Measurements from ENCODE around the gene LRP1.

The LRP1 gene

GRCh38 chr12:57229046-57229633 is 100.9 kb downstream of the LRP1 start:
- no peak for DNase-seq

- DNase-seq = peak; percentile 92
Measured at GRCh38 chr12:57229634-57230380, 101.5 kb downstream of the LRP1 start, which contains the start of gene SHMT2. Gene SHMT2, plus strand, starts transcription at chr12:57229711. Its CDS starts 68 bp downstream, at chr12:57229779.

- no peak for DNase-seq
Measured at GRCh38 chr12:57230381-57231155, 102.3 kb downstream of the LRP1 start.

- no peak for DNase-seq
Measured at GRCh38 chr12:57231276-57232021, 103.2 kb downstream of the LRP1 start.

- no peak for DNase-seq
Measured at GRCh38 chr12:57232156-57232756, 104.0 kb downstream of the LRP1 start.

- DNase-seq = no peak
Measured at GRCh38 chr12:57233357-57234232, 105.3 kb downstream of the LRP1 start.

- DNase-seq = no peak
Measured at GRCh38 chr12:57234233-57234570, 105.9 kb downstream of the LRP1 start.

- no peak for DNase-seq
Measured at GRCh38 chr12:57234571-57235016, 106.3 kb downstream of the LRP1 start.

- no peak for DNase-seq
Measured at GRCh38 chr12:57235017-57235727, 106.9 kb downstream of the LRP1 start.

- DNase-seq = no peak
Measured at GRCh38 chr12:57235728-57236131, 107.4 kb downstream of the LRP1 start.

- no peak for DNase-seq
Measured at GRCh38 chr12:57236201-57236924, 108.1 kb downstream of the LRP1 start.

GRCh38 chr12:57236925-57237595 is 108.8 kb downstream of the LRP1 start:
- DNase-seq = no peak

GRCh38 chr12:57237596-57237931 is 109.3 kb downstream of the LRP1 start:
- DNase-seq = no peak

- DNase-seq = no peak
Measured at GRCh38 chr12:57237932-57238853, 109.9 kb downstream of the LRP1 start.

- peak; percentile 54 for DNase-seq
Measured at GRCh38 chr12:57238854-57239554, 110.7 kb downstream of the LRP1 start.

GRCh38 chr12:57239587-57240065 is 111.3 kb downstream of the LRP1 start:
- DNase-seq = no peak

GRCh38 chr12:57240066-57240921 is 112.0 kb downstream of the LRP1 start:
- no peak for DNase-seq

Data from NCI-H2227 treated with DMSO at 0.1 percent for 48 hours (cell line).